HCT116 (cell line): ENCODE results near the gene PCDHB12.

ENCODE experiments used
- EZH2 ChIP-seq: fragments of 200-600 bp; sonication (generic); IDR thresholded peaks from 2 replicates; pipeline ENCODE4 v1.6.1; 2017; ENCODE audit warnings: antibody characterized with exemption, mixed run types
- SIN3A ChIP-seq: IDR thresholded peaks from 2 replicates; pipeline ENCODE4 v1.6.1; 2012; ENCODE audit warnings: low read depth
- SP1 ChIP-seq: IDR thresholded peaks from 2 replicates; pipeline ENCODE4 v1.6.1; 2012; ENCODE audit warnings: low read depth
- TF ChIP-seq, protein P1 (sequence below), 3 experiments: fragments of 200-600 bp in 1 of 3; sonication (generic) in 1 of 3; IDR thresholded peaks in 2 of 3; conservative IDR thresholded peaks in 1 of 3; 2 replicates each; pipeline ENCODE4 v1.5.1; 2012 to 2017; ENCODE audit warnings: low read depth in 2 of 3, low read length in 2 of 3, antibody characterized with exemption in 1 of 3, borderline replicate concordance in 1 of 3, control low read depth in 1 of 3, mild to moderate bottlenecking in 1 of 3, mixed read lengths in 1 of 3, mixed run types in 1 of 3, moderate library complexity in 1 of 3; ENCODE audit not compliant: insufficient read depth in 1 of 3
- TF ChIP-seq, protein P2 (sequence below): IDR thresholded peaks from 2 replicates; pipeline ENCODE4 v1.6.1; 2012

DNA sequence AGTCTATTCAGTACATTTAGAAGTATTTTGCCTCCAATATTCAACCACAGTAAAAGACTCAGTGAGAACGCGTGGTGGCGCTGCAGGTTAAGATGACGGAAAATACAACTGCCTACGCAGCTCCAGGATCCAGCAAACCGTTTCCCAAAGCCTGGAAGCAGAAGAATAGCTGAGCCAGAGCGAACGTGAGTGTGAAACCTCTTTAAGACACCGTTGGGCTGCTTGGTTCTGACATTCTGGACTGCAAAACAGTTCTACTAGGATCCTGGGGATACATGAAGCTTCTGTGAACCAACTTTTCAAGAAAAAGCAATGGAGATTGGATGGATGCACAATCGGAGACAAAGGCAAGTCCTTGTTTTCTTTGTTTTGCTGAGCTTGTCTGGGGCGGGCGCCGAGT lies 26.3 kb upstream of the PCDHB12 start, which contains the start of gene PCDHB16:
- TF ChIP-seq, protein P1, sequence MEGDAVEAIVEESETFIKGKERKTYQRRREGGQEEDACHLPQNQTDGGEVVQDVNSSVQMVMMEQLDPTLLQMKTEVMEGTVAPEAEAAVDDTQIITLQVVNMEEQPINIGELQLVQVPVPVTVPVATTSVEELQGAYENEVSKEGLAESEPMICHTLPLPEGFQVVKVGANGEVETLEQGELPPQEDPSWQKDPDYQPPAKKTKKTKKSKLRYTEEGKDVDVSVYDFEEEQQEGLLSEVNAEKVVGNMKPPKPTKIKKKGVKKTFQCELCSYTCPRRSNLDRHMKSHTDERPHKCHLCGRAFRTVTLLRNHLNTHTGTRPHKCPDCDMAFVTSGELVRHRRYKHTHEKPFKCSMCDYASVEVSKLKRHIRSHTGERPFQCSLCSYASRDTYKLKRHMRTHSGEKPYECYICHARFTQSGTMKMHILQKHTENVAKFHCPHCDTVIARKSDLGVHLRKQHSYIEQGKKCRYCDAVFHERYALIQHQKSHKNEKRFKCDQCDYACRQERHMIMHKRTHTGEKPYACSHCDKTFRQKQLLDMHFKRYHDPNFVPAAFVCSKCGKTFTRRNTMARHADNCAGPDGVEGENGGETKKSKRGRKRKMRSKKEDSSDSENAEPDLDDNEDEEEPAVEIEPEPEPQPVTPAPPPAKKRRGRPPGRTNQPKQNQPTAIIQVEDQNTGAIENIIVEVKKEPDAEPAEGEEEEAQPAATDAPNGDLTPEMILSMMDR (IDR thresholded peaks at IDR 0.05 in 2 of 3, conservative IDR thresholded peaks at IDR 0.05 in 1 of 3; ENCODE audit: borderline replicate concordance in 1 of 3, insufficient read depth in 1 of 3, low read depth in 2 of 3, low read length in 2 of 3), result no peak
- TF ChIP-seq SP1, result no peak
- TF ChIP-seq EZH2, result no peak
- TF ChIP-seq SIN3A, result no peak
- TF ChIP-seq, protein P2, sequence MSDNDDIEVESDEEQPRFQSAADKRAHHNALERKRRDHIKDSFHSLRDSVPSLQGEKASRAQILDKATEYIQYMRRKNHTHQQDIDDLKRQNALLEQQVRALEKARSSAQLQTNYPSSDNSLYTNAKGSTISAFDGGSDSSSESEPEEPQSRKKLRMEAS, result no peak
